ENCODE results near the gene ZNF668.

The ZNF668 gene

DNA sequence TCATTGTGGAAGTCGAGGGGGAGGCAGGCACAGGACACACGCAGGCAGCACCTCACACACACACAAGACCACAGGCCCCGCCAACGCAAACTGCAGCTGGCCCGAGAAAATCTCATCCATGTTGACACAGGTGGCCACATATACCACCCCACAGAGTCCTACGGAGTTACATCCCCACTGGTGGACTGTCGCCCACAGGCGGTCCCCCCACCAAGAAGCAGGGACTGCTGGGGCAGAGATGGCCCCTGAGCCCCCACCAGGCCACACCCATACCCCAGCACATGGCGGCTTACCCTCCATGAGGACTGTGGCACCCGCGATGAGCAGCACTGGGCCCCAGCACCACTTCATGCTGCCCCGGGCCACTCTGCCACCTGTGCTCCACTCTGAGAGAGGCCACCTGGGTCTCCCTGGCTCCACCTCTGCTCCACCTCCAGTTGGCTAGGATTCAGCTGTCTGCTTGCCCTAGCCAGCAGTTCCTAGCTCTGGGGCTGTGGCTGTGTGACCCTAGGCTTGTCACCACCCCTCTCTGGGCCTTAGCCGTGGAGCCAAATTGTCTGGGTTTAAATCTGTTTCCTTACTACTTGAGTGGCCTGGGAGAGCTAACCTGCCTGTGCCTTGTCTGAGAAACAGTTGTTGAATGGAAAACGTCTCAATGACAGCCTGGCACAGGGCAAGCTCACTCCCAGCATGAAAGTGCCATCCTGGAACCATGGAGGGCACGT lies 14.6 kb upstream of the ZNF668 start, which contains the start of gene PRSS53:
PRSS53 (minus strand) TSS at position 485 of the 725 bp plus-strand sequence; CDS start at position 351, 134 bp downstream.
- no peak for TF ChIP-seq CTCF (IDR thresholded peaks at IDR 0.05; ENCODE audit: borderline replicate concordance, insufficient read depth, low read depth, low read length)
- H3K4me3 ChIP-seq (ENCODE audit: low read depth, low read length) = no peak within 1 kb of the TSS

DNA sequence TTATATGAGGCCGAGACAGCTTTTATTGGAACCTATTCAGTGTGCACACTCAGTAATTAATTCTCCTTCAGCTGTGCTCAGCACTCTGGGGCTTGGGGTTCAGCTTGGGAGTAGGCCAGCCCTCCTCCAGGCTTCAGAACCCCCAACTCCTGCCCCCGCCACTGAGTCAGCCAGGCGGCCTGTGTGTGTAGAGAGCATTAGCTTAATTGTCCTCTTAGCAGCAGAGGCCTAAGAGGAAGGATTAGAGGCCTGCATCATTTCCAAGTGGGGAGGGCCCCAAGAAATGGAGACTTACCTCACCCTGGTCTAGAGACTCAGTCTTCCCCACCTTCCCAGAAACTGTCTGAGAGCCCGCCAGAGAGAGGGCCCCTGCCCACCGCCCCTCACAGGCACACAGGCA lies 13.9 kb upstream of the ZNF668 start:
- TF ChIP-seq CTCF (IDR thresholded peaks at IDR 0.05; ENCODE audit: borderline replicate concordance, insufficient read depth, low read depth, low read length) = no peak
- H3K4me3 ChIP-seq (ENCODE audit: low read depth, low read length) = no peak overlapping the region

DNA sequence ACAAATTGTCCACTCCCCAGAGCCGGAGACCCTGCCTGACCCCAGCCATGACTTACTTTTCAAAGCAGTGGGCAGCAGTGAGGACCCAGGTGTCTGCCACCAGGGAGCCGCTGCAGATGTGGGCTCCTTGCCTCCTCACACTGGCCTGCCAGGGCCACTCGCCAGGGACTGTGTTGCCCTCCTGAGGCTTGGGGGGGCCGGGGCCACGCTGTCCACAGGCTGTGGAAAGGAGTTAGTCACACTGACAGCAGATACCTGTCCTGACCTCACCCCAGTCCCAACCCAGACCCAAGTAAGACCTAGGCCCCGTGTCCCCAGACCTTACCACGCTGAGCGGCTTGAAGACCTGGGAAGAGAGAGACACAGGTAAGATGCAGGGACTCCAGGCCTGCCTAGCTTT lies 13.4 kb upstream of the ZNF668 start:
- H3K4me3 ChIP-seq (ENCODE audit: low read depth, low read length) = no peak overlapping the region
- TF ChIP-seq CTCF (IDR thresholded peaks at IDR 0.05; ENCODE audit: borderline replicate concordance, insufficient read depth, low read depth, low read length) = no peak

- TF ChIP-seq CTCF (IDR thresholded peaks at IDR 0.05; ENCODE audit: borderline replicate concordance, insufficient read depth, low read depth, low read length) = no peak
Measured at GRCh38 chr16:31086629-31086906, 12.5 kb upstream of the ZNF668 start.

GRCh38 chr16:31085873-31086628 lies 12.0 kb upstream of the ZNF668 start:
- H3K4me3 ChIP-seq (ENCODE audit: low read depth, low read length) = no peak overlapping the region
- no peak for TF ChIP-seq CTCF (IDR thresholded peaks at IDR 0.05; ENCODE audit: borderline replicate concordance, insufficient read depth, low read depth, low read length)

More at GRCh38 chr16:31086629-31086906, 12.5 kb upstream of the ZNF668 start:
- H3K4me3 ChIP-seq (ENCODE audit: low read depth, low read length) = no peak overlapping the region

DNA sequence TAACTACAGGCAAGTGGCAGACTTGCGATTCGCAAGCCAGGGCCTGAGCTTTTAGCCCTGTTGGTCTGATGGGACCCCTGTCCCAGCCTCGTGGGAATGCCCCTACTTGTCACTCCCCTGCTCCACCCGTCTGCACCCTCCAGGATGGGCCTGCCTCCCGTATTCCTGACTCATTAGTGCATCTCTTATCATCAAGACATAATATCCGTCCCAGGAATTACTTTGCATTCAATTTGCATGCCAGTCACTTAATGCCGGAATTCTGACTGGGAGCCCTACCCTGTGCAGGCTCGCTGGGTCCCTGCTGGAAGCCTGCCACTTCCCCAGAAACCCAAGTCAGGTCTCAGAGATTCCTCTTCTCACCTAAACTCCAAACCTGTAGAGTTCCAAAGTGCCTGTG lies 11.4 kb upstream of the ZNF668 start:
- H3K4me3 ChIP-seq (ENCODE audit: low read depth, low read length) = no peak overlapping the region
- no peak for TF ChIP-seq CTCF (IDR thresholded peaks at IDR 0.05; ENCODE audit: borderline replicate concordance, insufficient read depth, low read depth, low read length)
